ENCODE data around the gene GPR32.
"Not testable (repeated sequence)": the region's sequence is repeated elsewhere in the genome, so short reads cannot be mapped to it uniquely, and the experiment has no call there.

Gene GPR32

GRCh38 chr19:50804420-50805272 is 34.4 kb downstream of the GPR32 start:
- DNase-seq (ENCODE audit: low spot score): peak; percentile 97
- in situ Hi-C loops (cut with MboI; ENCODE audit: low pct_unique_long_range_greater_than_20kb, low sequenced_read_pairs, unreplicated experiment): no loop called here
- no peak for TF ChIP-seq CTCF (IDR thresholded peaks at IDR 0.05; ENCODE audit: extremely low read depth, insufficient read depth, missing control alignments)

- no peak for DNase-seq (ENCODE audit: low spot score)
- TF ChIP-seq CTCF (IDR thresholded peaks at IDR 0.05; ENCODE audit: extremely low read depth, insufficient read depth, missing control alignments): no peak
- in situ Hi-C loops (cut with MboI; ENCODE audit: low pct_unique_long_range_greater_than_20kb, low sequenced_read_pairs, unreplicated experiment): no loop called here
Measured at GRCh38 chr19:50808856-50809255, 38.6 kb downstream of the GPR32 start.

GRCh38 chr19:50811622-50812238 is 41.5 kb downstream of the GPR32 start:
- in situ Hi-C loops (cut with MboI; ENCODE audit: low pct_unique_long_range_greater_than_20kb, low sequenced_read_pairs, unreplicated experiment); DNase-seq (ENCODE audit: low spot score): not testable (repeated sequence)

- DNase-seq (ENCODE audit: low spot score): no peak
- TF ChIP-seq CTCF (IDR thresholded peaks at IDR 0.05; ENCODE audit: extremely low read depth, insufficient read depth, missing control alignments): no peak
- in situ Hi-C loops (cut with MboI; ENCODE audit: low pct_unique_long_range_greater_than_20kb, low sequenced_read_pairs, unreplicated experiment): no loop called here
Measured at GRCh38 chr19:50812474-50812873, 42.2 kb downstream of the GPR32 start.

- no peak for DNase-seq (ENCODE audit: low spot score)
- TF ChIP-seq CTCF (IDR thresholded peaks at IDR 0.05; ENCODE audit: extremely low read depth, insufficient read depth, missing control alignments): no peak
- in situ Hi-C loops (cut with MboI; ENCODE audit: low pct_unique_long_range_greater_than_20kb, low sequenced_read_pairs, unreplicated experiment): no loop called here
Measured at GRCh38 chr19:50814883-50815282, 44.6 kb downstream of the GPR32 start.

GRCh38 chr19:50815439-50815838 is 45.2 kb downstream of the GPR32 start:
- in situ Hi-C loops (cut with MboI; ENCODE audit: low pct_unique_long_range_greater_than_20kb, low sequenced_read_pairs, unreplicated experiment): no loop called here
- no peak for TF ChIP-seq CTCF (IDR thresholded peaks at IDR 0.05; ENCODE audit: extremely low read depth, insufficient read depth, missing control alignments)
- DNase-seq (ENCODE audit: low spot score): no peak
